GM12892 (cell line): Measurements from ENCODE around the gene ZNF578.
"Not testable (repeated sequence)": the region's sequence is repeated elsewhere in the genome, so short reads cannot be mapped to it uniquely, and the experiment has no call there.

Experiments used
- DNase-seq: peaks from one replicate; pipeline ENCODE4 v3.0.0; 2011; ENCODE audit not compliant: insufficient read length
- FAIRE-seq: peaks from 2 replicates; lab custom pipeline; 2011; peaks lifted over from hg19 to GRCh38; lab: Jason Lieb, UNC
- POLR2A ChIP-seq: IDR thresholded peaks from 2 replicates; pipeline ENCODE4 v1.6.1; 2011; ENCODE audit warnings: low read depth, low read length, control low read depth
- POLR2AphosphoS5 ChIP-seq: IDR thresholded peaks from 2 replicates; pipeline ENCODE4 v1.6.1; 2011; ENCODE audit warnings: low read depth, low read length, control low read depth
- TAF1 ChIP-seq: IDR thresholded peaks from 2 replicates; pipeline ENCODE4 v1.6.1; 2011; ENCODE audit warnings: low read depth, mild to moderate bottlenecking, control low read depth, low read length, borderline replicate concordance

ZNF578 gene

DNA sequence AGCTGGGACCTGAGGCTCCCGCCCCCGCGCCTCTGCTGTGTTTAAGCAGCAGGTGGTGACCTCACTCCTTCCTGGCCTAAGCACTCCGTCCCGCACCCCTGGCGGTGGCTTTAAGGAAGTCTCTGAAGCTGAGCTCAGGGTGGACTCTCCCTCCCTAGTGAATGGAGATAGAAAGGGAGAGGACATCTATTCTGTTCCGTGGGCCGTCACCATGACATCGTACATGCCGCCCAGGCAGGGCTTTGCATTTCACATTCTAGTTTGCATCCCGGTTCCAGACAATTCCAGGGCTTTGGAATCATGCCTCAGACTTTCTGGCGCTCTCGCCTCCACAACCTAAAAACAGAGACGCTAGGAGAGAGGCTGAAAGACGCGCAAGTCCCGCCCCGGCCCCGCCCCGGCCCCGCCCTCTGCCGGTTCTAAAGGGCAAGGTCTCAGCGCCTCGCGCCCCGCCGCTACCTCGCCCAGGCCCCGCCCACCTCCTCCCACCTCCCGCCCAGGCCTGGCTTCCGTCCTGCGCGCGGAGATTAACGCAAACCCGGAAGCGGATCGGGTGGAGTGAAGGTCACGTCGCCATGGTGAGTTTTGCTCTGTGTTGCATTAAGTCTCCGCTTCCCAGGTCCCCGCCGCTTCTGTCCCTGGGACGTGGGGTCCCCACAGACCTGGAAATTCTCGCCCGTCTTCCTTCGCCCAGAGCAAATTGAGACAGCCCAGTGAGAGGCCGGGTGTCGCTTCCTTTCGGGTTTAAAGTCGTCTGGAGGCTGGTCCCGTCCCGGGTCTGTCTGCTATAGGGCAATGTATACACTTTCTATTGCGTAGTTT is 74.0 kb downstream of the ZNF578 start, which contains the start of gene ZNF808:
ZNF808 (plus strand) TSS at position 535 of the 822 bp plus-strand sequence. CDS start 15,617 bp downstream, outside the sequence.
- TF ChIP-seq TAF1 (no peak), POLR2A (peak; percentile 65; the same call in 1 of the 2 replicates), POLR2AphosphoS5 (peak; percentile 80)
- peak; percentile 85 for DNase-seq
- FAIRE-seq = peak; percentile 96

DNA sequence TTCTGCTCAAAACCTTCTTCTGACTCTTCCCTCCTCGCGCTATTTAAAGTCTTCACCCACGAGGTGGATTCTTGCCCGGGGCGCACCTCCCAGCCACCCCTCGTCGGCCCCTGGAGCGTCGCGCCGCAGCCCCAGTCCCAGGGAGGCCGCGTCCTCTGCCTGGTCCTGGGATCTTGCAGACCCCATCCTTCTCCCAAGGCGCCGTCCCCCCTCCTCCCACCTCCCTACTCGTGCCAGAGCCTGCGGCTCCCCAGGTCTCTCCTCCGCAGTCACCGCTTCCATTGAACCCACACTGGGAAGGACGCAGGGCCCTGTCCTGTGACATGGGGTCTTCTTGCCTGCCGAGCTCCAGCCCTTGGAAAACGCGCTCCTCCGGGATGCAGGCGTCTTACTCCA is 74.6 kb downstream of the ZNF578 start:
- FAIRE-seq (no peak), DNase-seq (no peak)
- TF ChIP-seq POLR2AphosphoS5 (no peak), TAF1 (no peak), POLR2A (no peak)

DNA sequence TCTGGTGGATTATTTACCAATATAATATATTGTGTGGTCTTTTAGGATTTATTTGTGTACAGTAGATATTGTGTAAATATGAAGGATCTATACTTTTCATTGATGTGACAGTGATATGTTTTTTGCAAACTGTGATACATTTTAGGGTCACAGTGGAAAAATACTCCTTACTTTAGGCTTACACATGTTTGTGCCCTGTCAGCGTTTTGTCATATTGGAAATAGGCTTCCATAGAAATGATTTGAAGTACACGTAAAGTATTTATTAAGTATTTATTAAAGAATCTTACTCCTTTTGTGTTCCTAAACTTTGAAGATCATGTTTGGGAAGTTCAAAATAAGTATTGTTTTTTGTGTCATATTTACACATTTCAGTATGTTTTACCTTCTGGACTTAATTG is 79.1 kb downstream of the ZNF578 start:
- TF ChIP-seq POLR2A = no peak
- TF ChIP-seq POLR2AphosphoS5 = no peak
- TF ChIP-seq TAF1 = no peak
- FAIRE-seq (no peak), DNase-seq (no peak)

DNA sequence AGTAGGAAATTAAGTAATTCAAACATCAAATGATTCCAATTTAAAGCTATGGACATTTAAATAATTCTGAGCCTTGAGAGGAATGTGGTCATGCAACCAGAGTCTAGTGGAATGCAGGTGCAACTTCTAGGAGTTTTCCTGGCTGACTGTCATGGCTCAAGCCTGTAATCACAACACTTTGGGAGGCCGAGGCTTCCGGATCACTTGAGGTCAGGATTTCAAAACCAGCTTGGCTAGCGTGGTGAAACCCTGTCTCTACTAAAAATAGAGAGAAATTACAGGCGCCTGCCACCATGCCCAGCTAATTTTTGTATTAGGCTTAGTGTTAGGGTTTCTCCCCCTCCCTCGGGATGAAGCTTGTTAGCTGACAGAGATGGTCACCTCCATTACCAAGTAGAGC is 80.5 kb downstream of the ZNF578 start:
- no peak for FAIRE-seq
- TF ChIP-seq POLR2A (no peak), TAF1 (no peak), POLR2AphosphoS5 (no peak)
- DNase-seq = no peak

DNA sequence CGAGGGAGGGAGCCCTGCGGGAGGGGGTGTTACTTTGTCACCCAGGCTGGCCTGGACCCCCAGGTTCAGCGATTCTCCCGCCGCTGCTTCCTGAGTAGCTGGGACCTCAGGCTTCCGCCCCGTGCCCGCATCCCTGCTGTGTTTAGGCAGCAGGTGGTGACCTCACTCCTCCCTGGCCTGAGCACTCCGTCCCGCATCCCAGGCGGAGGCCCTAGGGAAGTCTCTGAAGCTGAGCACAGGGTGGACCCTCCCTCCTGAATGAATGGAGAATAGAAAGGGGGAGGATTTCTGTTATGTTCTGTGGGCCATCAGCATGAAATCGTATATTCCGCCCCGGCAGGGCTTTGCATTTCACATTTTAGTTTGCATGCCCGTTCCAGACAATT is 82.0 kb downstream of the ZNF578 start:
- DNase-seq, FAIRE-seq: not testable (repeated sequence)

DNA sequence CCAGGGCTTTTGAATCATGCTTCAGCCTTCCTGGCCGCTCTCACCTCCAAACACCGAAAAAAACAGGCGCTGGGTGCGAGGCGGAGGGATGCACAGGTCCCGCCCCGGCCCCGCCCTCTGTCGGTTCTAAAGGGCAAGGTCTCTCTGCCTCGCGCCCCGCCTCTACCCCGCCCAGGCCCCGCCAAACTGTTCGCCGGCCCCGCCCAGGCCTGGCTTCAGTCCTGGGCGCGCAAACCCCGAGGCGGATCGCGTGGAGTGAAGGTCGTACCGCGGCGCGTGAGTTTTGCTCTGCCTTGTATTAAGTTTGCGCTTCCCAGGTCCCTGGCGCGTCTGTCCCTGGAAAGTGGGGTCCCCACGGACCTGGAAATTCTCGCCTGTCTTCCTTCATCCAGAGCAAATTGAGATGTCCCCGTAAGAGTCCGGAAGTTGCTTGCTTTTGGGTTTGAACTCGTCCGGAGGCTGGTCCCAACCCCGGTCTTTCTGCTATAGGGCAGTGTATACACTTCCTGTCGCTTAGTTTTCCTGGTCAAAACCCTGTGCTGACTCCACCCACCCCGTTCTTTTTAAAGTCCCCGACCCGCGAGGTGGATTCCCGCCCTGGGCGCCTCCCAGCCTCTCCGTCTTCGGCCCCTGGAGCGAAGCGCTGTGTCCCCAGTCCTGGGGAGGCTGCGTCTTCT is 82.6 kb downstream of the ZNF578 start:
- FAIRE-seq (peak; percentile 76), DNase-seq (peak; percentile 47)
- peak; percentile 80 for TF ChIP-seq POLR2AphosphoS5
- peak; percentile 76; the same call in 1 of the 2 replicates for TF ChIP-seq POLR2A
- TF ChIP-seq TAF1 = no peak; the same call in none of the 2 replicates

DNA sequence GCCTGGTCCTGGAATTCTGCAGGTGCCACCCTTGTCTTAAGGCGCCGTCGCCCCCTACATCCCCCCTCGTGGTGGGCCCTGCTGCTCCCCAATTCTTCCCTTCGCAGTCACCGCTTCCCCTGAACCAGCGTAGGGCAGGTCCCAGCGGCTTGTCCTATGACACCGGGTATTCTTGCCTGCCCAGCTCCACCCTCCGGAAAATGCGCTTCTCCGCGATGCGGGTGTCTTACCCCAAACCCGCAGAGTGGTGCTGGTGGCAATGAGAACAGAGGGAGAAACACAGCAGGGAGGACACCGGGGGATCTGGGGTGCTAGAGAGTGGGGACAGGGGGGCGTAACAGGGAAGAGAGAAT is 83.1 kb downstream of the ZNF578 start:
- no peak for TF ChIP-seq POLR2AphosphoS5
- TF ChIP-seq TAF1 = no peak
- DNase-seq (no peak), FAIRE-seq (no peak)

DNA sequence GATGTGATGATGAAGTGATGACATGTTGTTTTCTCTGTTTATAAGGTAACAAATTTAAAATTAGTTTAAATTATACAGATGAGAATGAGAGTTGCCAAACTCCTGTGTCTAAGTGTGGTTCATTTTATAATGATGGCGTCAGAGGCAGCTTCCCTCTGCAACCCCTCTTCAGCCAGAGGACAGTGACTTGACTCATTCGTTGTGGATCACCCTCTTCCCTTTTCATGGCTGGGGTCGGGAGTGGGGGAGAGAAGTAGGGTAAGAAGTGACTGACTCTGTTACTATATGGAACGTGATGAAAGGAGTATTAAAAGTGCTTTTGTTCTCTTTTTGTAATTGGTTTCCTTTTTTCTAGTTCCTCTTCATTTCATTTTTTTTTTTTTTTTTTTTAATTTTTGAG is 85.5 kb downstream of the ZNF578 start:
- DNase-seq, FAIRE-seq: not testable (repeated sequence)

DNA sequence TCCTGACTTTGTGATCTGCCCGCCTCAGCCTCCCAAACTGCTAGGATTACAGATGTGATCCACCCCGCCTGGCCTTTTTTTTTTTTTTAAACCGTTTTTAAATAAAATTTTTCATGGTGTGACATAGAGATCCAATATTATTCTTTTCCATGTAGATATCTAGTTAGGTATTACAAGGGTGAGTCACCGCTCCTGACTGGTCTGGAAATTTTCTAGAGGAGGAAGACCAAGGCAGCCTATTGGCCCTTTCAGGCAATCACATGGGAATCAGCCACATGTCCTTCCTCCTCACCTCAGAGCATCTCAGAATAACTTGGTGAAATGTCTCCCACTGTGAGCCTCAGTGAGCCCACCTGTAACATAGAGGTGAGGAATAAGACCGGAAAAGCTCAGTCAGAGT is 87.8 kb downstream of the ZNF578 start:
- not testable (repeated sequence) for FAIRE-seq, DNase-seq

DNA sequence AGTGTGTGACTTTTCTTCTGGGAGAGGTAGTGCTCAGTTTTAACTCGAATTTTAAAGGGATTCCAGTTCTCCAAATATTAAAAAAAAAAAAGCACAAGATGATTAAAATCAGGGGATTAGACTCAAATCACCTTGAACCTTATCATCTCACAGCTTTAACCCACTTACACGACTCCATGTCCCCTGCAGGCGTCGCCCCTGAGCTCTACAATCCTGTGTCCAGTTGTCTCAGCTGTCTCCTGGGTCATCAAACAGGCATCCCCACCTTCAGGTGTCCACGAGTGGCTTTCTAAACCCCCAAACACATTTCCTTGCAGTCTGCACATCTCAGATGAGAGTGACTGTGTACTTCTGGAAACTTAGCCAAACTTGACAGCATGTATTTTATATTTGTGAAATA is 88.3 kb downstream of the ZNF578 start:
- FAIRE-seq = no peak

DNA sequence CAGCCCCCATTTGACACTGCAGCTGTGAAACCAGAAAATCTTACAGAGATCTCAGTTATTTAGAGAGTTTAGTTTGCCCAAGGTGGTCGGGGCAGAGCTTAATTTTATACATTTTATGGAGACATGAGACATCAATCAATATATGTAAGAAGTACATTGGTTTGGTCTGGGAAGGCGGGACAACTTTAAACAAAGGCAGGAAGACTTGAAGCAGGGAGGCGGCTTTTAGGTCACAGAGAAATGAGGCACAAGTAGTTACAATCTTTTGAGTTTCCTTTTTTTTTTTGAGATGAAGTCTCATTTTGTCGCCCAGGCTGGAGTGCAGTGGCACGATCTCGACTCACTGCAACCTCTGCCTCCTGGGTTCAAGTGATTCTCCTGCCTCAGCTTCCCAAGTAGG is 89.2 kb downstream of the ZNF578 start:
- FAIRE-seq, DNase-seq: not testable (repeated sequence)

More for the DNA sequence above, 88.3 kb downstream of the ZNF578 start:
- no peak for TF ChIP-seq POLR2AphosphoS5
- no peak for TF ChIP-seq TAF1
- DNase-seq = no peak

DNA sequence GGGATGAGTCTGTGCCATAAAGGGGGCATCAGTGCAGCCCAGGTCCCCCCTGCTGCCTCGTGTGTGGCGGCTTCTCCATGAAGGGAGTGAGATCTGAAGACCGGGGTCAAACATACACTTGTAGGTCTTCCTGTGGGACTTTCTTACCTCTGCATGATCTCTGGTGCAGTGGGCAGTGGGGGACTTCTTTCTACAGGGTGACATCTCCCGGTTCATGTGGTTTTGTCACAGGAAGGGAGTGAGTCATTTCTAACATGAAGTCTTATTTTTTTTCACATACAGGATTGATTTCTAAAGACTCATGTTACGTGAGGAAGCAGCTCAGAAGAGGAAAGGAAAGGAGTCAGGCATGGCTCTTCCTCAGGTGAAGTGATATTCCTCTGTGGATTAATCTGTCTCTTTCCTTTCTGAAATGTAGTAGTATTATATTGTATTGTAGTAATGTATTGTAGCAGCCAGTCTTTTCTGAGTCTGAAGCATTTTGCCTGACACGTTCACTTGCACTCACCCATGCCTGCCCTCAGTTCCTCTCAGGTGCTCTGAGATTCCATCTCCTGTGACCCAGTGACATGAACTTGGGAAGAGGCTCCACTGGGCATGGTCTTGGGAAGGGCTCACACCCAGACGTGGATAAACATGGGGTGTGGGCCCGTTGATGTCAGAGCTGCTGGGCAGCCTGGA is 89.8 kb downstream of the ZNF578 start:
- DNase-seq = no peak
- TF ChIP-seq TAF1 = no peak
- TF ChIP-seq POLR2AphosphoS5 = no peak
- TF ChIP-seq POLR2A = no peak
- FAIRE-seq = no peak
